Fibroblast of mammary gland (primary cell): ENCODE data around the gene TNNT2.

Experiments
- DNase-seq: peaks from one replicate; pipeline ENCODE4 v3.0.0-alpha.2; 2010; ENCODE audit warnings: low read depth
- H3K4me3 ChIP-seq: 2 replicates; pipeline ENCODE4 v1.5.1; 2011; ENCODE audit warnings: low read depth, mild to moderate bottlenecking, low read length, moderate library complexity; ENCODE audit not compliant: control insufficient read depth
- CTCF ChIP-seq: conservative IDR thresholded peaks from 2 replicates; pipeline ENCODE4 v1.5.1; 2011; ENCODE audit warnings: low read depth, low read length, inconsistent platforms; ENCODE audit not compliant: control insufficient read depth, insufficient read depth

TNNT2 gene

GRCh38 chr1:201360486-201360885 lies 17.0 kb downstream of the TNNT2 start:
- H3K4me3 ChIP-seq, result no peak overlapping the region
- no peak for TF ChIP-seq CTCF
- DNase-seq, result no peak

GRCh38 chr1:201359873-201360210 lies 17.6 kb downstream of the TNNT2 start:
- H3K4me3 ChIP-seq, result no peak overlapping the region
- no peak for TF ChIP-seq CTCF

GRCh38 chr1:201359031-201359872 lies 18.2 kb downstream of the TNNT2 start:
- no peak overlapping the region for H3K4me3 ChIP-seq
- TF ChIP-seq CTCF, result no peak
- DNase-seq, result no peak

More at GRCh38 chr1:201359873-201360210, 17.6 kb downstream of the TNNT2 start:
- no peak for DNase-seq

- TF ChIP-seq CTCF, result no peak
- H3K4me3 ChIP-seq, result no peak overlapping the region
- peak; percentile 12 for DNase-seq
Measured at GRCh38 chr1:201358596-201358995, 18.9 kb downstream of the TNNT2 start.

GRCh38 chr1:201357636-201358348 lies 19.7 kb downstream of the TNNT2 start:
- H3K4me3 ChIP-seq, result no peak overlapping the region
- DNase-seq, result no peak
- TF ChIP-seq CTCF, result no peak

- TF ChIP-seq CTCF, result no peak
- H3K4me3 ChIP-seq, result no peak overlapping the region
- DNase-seq, result no peak
Measured at GRCh38 chr1:201357211-201357610, 20.3 kb downstream of the TNNT2 start.
